HCT116 (cell line): ENCODE results near the gene PLA1A. TPM values are rescaled to one million over a fixed set of nuclear protein-coding genes. Genes with fewer than 3 reads are reported as not detected.

Experiments
- ATAC-seq: fragments of 200-7000 bp; cut with Tn5 transposase; 2 replicates; pipeline ENCODE4 v1.9.1; 2020; ENCODE audit warnings: mild to moderate bottlenecking, moderate library complexity
- BruUV-seq: library from RNA; stranded (reverse); fragments of 400-500 nt; replicated peaks from 2 replicates; lab custom pipeline; 2021; lab: Mats Ljungman, UMichigan
- CTCF ChIA-PET: fragments of 300-600 bp; sonication (Branson Sonifier 250); formaldehyde crosslinking; loops from one replicate; lab custom pipeline; 2021; ENCODE audit warnings: antibody characterized with exemption; lab: Charles Lee
- POLR2A ChIA-PET: fragments of 300-600, 350-600 bp; sonication (Branson Sonifier 250); formaldehyde crosslinking; loops from one replicate; lab custom pipeline; 2021; ENCODE audit warnings: antibody characterized with exemption; lab: Charles Lee
- RAD21 ChIA-PET, 2 experiments: fragments of 300-600 bp; sonication (Branson Sonifier 250); formaldehyde crosslinking; loops; one replicate each; lab custom pipeline; 2023; ENCODE audit warnings: low total read pairs in 2 of 2; ENCODE audit not compliant: uncharacterized antibody in 2 of 2, unreplicated experiment in 2 of 2, low non-redundant PET in 1 of 2; lab: Charles Lee
- DNase-seq: peaks from one replicate; pipeline ENCODE4 v3.0.0-alpha.2; 2010; ENCODE audit warnings: low read depth, low spot score
- H2AFZ ChIP-seq: fragments of 200-600 bp; shearing (Covaris generic), sonication (generic); 2 replicates; pipeline ENCODE4 v1.6.1; 2017; ENCODE audit warnings: low read depth, mixed run types, mixed read lengths, antibody characterized with exemption, low read length; ENCODE audit not compliant: poor library complexity, severe bottlenecking
- H3K27ac ChIP-seq: 2 replicates; pipeline ENCODE4 v1.5.1; 2012; ENCODE audit warnings: low read depth, low read length
- H3K27me3 ChIP-seq: fragments of 200-600 bp; sonication (generic); 2 replicates; pipeline ENCODE4 v1.6.1; 2016; ENCODE audit warnings: mixed run types, low read length, mixed read lengths; ENCODE audit not compliant: insufficient read depth
- H3K36me3 ChIP-seq, 2 experiments: fragments of 200-500 bp in 1 of 2; fragments of 200-600 bp in 1 of 2; sonication (Bioruptor generic) in 1 of 2; sonication (generic) in 1 of 2; 2 replicates each; pipeline versions ENCODE4 v1.5.1 to v1.6.1; 2014 to 2016; ENCODE audit warnings: low read length in 2 of 2, inconsistent platforms in 1 of 2, mixed read lengths in 1 of 2, mixed run types in 1 of 2; ENCODE audit not compliant: insufficient read depth in 2 of 2, control insufficient read depth in 1 of 2
- H3K4me1 ChIP-seq, 2 experiments: fragments of 200-600 bp in 1 of 2; sonication (generic) in 1 of 2; 2 replicates each; pipeline versions ENCODE4 v1.5.1 to v1.6.1; 2012 to 2017; ENCODE audit warnings: low read length in 2 of 2, inconsistent platforms in 1 of 2, mild to moderate bottlenecking in 1 of 2, mixed read lengths in 1 of 2, mixed run types in 1 of 2, moderate library complexity in 1 of 2; ENCODE audit not compliant: insufficient read depth in 2 of 2, control insufficient read depth in 1 of 2
- H3K4me2 ChIP-seq: fragments of 200-600 bp; sonication (generic); 2 replicates; pipeline ENCODE4 v1.6.1; 2017; ENCODE audit warnings: mixed run types, low read length, mixed read lengths
- H3K4me3 ChIP-seq, 2 experiments: fragments of 200-600 bp in 1 of 2; sonication (generic) in 1 of 2; replicated peaks in 1 of 2; 2 replicates each; pipeline ENCODE4 v1.5.1; 2011 to 2016; ENCODE audit warnings: low read length in 2 of 2, control low read depth in 1 of 2, low read depth in 1 of 2, mild to moderate bottlenecking in 1 of 2, mixed read lengths in 1 of 2, mixed run types in 1 of 2
- H3K79me2 ChIP-seq: fragments of 200-600 bp; sonication (generic); 2 replicates; pipeline ENCODE4 v1.6.1; 2017; ENCODE audit warnings: mild to moderate bottlenecking, mixed run types, low read length, moderate library complexity, mixed read lengths; ENCODE audit not compliant: insufficient read depth
- H3K9ac ChIP-seq: fragments of 200-600 bp; sonication (generic); 2 replicates; pipeline ENCODE4 v1.6.1; 2016; ENCODE audit warnings: low read length, mixed read lengths
- H3K9me2 ChIP-seq: fragments of 200-600 bp; sonication (generic), shearing (Covaris generic); 2 replicates; pipeline ENCODE4 v1.6.1; 2017; ENCODE audit warnings: mixed run types, mild to moderate bottlenecking, moderate library complexity; ENCODE audit not compliant: insufficient read depth
- H3K9me3 ChIP-seq, 2 experiments: fragments of 200-500 bp in 1 of 2; fragments of 200-600 bp in 1 of 2; sonication (Bioruptor generic) in 1 of 2; sonication (generic) in 1 of 2; 2 replicates each; pipeline ENCODE4 v1.6.1; 2014 to 2017; ENCODE audit warnings: low read length in 2 of 2, mixed read lengths in 2 of 2, inconsistent platforms in 1 of 2, low read depth in 1 of 2, mild to moderate bottlenecking in 1 of 2, mixed run types in 1 of 2, moderate library complexity in 1 of 2; ENCODE audit not compliant: control insufficient read depth in 1 of 2, insufficient read depth in 1 of 2
- H4K20me1 ChIP-seq: fragments of 200-600 bp; sonication (generic), shearing (Covaris generic); 2 replicates; pipeline ENCODE4 v1.6.1; 2017; ENCODE audit warnings: mixed run types, mild to moderate bottlenecking, moderate library complexity; ENCODE audit not compliant: insufficient read depth
- ATF3 ChIP-seq: IDR thresholded peaks from 2 replicates; pipeline ENCODE4 v1.6.1; 2012
- CEBPB ChIP-seq: IDR thresholded peaks from 2 replicates; pipeline ENCODE4 v1.6.1; 2012; ENCODE audit warnings: low read depth
- ELF1 ChIP-seq: IDR thresholded peaks from 2 replicates; pipeline ENCODE4 v1.6.1; 2012; ENCODE audit warnings: low read depth, borderline replicate concordance
- EZH2 ChIP-seq: fragments of 200-600 bp; sonication (generic); IDR thresholded peaks from 2 replicates; pipeline ENCODE4 v1.6.1; 2017; ENCODE audit warnings: antibody characterized with exemption, mixed run types
- EZH2phosphoT487 ChIP-seq: fragments of 200-600 bp; IDR thresholded peaks from 2 replicates; pipeline ENCODE4 v1.6.1; 2018; ENCODE audit warnings: antibody characterized with exemption, borderline replicate concordance
- MAX ChIP-seq: IDR thresholded peaks from 2 replicates; pipeline ENCODE4 v1.6.1; 2012
- POLR2A ChIP-seq: IDR thresholded peaks from 2 replicates; pipeline ENCODE4 v1.7.0; 2011; ENCODE audit warnings: borderline replicate concordance; ENCODE audit not compliant: insufficient read depth, insufficient read length; ENCODE audit errors: extremely low read depth
- RAD21 ChIP-seq: IDR thresholded peaks from 2 replicates; pipeline ENCODE4 v1.6.1; 2012; ENCODE audit warnings: low read depth, mild to moderate bottlenecking
- REST ChIP-seq: IDR thresholded peaks from 2 replicates; pipeline ENCODE4 v1.6.1; 2012; ENCODE audit warnings: low read depth
- SIN3A ChIP-seq: IDR thresholded peaks from 2 replicates; pipeline ENCODE4 v1.6.1; 2012; ENCODE audit warnings: low read depth
- ZFX ChIP-seq: fragments of 450-650 bp; IDR thresholded peaks from 2 replicates; pipeline ENCODE4 v1.6.1; 2017
- intact Hi-C: fragments of 100-400 bp; cut with micrococcal nuclease; formaldehyde crosslinking; loops from 2 replicates; pipeline ENCODE4 v1.10.0; 2022
- total RNA-seq: library from RNA; stranded (reverse); gene quantifications from one replicate; pipeline ENCODE4 v1.2.1, GENCODE V29; 2021; ENCODE audit not compliant: unreplicated experiment

Gene PLA1A
- total RNA-seq, 1 experiment from 2014 or later: not detected

GRCh38 chr3:119664850-119665379, 67.2 kb downstream of the PLA1A start:
- 0 out of 4 replicates have a peak, but pooled peaks cover 0 to under 1% of the 10 kb centered on the region in 2 experiments for H3K36me3 ChIP-seq
- BruUV-seq: no TSS peak
- H4K20me1 ChIP-seq: no peaks in the 10 kb centered on the region
- no peak overlapping the region for H2AFZ ChIP-seq
- CTCF ChIA-PET: interaction anchor here (1.0 kb wide), 1 partner anchor 12 kb away, joined by 8 read pairs; the partner anchor contains the start of gene COX17
- POLR2A ChIA-PET: no interaction called here
- no peaks in the 10 kb centered on the region for H3K27me3 ChIP-seq
- no peak overlapping the region for H3K4me2 ChIP-seq
- ATAC-seq (no peak), DNase-seq (no peak)
- intact Hi-C loops: no loop called here
- H3K27ac ChIP-seq: no peak overlapping the region
- RAD21 ChIA-PET: no interaction called here
- no peak overlapping the region for H3K9ac ChIP-seq
- H3K9me3 ChIP-seq: no peaks in the 10 kb centered on the region
- H3K9me2 ChIP-seq: no peaks in the 10 kb centered on the region
- H3K79me2 ChIP-seq: no peaks in the 10 kb centered on the region
- H3K4me3 ChIP-seq: no peak overlapping the region
- no peak for TF ChIP-seq POLR2A
- TF ChIP-seq SIN3A: no peak
- no peak for TF ChIP-seq REST
- TF ChIP-seq EZH2phosphoT487: no peak
- no peak for TF ChIP-seq ATF3
- no peak for TF ChIP-seq MAX
- no peak for TF ChIP-seq EZH2
- no peak for TF ChIP-seq ZFX
- no peak for TF ChIP-seq RAD21
- no peak for TF ChIP-seq CEBPB
- TF ChIP-seq ELF1: no peak
- TF ChIP-seq, all 23 proteins: peak for 0
- peaks cover 1 to 5% of the 10 kb centered on the region in 2 experiments; a peak in 2 of 4 replicates for H3K4me1 ChIP-seq
